ENCODE results near the gene PNKD.

The PNKD gene

DNA sequence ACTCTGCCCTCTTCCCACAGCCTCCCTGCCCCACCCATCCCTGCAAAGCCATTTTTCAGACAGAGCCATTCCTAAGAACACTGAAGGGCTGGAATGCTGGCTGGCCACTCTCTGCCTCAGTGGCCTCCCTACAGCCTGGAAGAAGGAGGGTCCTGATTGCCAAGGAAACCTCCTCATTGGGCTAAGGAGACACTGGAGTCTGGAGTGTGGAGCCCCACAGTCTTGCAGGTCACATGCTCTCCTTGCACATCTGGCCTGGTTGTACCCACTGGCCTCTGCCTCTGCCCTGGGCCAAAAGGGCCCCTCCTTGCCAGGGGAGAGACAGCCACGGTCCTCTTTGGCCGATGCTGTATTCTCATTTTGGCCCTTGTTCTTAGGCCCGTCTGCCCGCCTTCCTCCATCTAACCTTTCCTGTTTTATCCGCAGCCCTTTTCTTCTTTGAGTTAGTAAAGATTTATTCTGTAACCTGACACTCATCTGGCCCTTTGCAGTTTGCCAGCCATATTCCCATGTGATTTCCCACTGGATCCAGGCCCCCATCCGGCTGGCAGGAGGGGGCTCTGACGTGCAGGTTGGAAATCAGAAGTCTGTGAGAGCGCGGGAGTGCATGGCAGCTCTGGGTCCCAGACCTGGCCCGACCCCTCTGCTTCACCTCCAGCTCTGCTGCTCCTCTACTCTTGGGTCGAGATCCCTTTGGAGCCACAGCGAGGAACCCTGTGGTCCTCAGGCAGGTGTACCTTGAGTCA lies 75.3 kb downstream of the PNKD start:
- DNase-seq, result no peak

DNA sequence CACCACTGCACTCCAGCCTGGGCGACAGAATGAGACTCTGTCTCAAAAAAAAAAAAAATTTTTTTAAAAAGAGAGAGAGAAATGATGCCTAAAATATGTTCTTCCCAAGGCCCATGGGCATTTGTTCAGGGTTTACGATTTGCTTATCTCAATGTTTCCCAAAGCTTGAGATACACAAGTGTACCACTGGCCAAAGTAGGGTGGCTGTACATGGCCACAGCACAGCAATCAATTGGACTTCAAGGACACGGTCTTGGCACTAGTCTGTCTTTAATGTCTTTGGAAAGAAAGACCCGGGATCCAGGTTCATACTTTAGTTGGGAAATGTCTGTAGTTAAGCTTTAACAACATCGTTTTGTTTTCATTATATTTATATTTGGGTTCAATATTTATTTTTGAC lies 76.9 kb downstream of the PNKD start:
- no peak for DNase-seq

DNA sequence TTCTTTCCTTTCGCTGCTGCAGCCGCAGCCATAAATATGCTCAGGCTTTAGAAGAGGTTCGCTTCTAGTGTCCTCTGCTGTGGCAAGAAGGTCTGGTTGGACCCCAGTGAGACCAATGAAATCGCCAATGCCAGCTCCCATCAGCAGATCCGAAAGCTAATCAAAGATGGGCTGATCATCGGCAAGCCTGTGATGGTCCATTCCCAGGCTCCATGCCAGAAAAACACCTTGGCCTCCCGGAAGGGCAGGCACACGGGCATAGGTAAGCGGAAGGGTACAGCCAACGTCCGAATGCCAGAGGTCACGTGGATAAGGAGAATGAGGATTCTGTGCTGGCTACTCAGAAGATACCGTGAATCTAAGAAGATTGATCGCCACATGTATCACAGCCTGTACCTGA lies 83.7 kb downstream of the PNKD start:
- DNase-seq, result no peak

DNA sequence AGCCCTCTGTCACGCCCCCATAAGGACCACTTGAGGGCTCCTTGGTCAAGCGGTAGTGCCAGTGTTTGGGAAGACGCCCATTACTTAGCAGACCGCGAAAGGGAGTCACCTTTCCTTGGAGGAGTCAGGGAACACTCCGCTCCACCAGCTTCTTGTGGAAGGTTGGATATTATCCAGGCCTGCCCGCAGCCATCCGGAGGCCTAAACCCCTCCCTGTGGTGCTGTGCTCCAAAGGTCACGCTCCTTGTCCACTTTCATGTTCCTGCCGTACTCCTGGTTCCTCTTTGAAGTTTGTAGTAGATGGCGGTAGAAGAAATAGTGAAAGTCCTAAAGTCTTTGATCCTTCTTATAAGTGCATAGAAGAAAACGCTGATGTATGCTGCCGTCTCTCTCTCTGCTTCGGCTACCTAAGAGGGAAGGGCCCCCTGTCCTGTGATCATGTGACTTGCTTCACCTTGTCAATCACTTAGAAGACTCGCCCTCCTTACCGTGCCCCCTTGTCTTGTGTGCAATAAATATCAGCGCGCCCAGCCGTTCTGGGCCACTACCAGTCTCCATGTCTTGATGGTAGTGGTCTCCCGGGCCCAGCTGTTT lies 84.6 kb downstream of the PNKD start:
- DNase-seq, result no peak

DNA sequence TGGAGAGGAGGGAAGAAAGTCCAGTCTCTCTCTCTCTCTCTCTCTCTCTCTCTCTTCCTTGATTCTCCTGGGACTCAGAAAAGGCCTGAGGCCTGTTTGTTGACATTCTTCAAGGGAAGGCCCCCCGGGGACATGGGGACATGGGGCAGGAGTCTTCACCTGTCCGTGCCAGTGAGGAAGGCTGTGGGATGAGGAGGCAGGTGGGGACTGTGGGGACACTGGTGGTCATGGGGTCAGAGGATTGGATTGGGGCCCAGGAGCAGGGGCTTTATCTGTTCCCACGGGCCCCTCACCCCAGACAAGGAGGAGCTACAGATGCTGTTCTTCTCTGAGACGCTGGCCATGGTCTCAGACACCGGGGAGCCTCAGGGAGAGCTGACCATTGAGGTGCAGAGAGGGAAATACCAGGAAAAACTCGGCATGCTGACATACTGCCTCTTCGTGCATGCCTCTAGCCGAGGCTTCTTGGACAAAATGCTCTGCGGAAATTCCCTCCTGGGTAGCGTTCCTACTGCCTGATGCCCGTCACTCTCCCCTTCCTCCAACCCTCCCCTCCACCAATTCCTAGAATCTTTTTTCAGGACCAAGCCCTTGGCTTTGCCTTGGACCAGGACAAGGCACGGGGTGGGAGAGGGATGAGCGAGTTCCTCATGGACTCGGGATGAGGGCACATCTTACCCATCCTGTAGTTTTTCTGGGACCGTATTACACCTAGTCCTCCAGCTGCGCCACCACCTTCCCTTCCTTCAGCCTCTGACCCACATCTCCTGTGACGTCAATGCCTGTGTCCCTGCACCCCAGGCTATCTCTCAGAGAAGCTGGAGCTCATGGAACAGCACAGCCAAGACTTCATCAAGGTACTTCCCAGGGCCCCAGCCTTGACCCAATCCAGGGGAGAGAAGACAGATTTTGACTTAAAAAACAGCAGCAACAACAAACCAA lies 87.2 kb downstream of the PNKD start:
- no peak for DNase-seq

DNA sequence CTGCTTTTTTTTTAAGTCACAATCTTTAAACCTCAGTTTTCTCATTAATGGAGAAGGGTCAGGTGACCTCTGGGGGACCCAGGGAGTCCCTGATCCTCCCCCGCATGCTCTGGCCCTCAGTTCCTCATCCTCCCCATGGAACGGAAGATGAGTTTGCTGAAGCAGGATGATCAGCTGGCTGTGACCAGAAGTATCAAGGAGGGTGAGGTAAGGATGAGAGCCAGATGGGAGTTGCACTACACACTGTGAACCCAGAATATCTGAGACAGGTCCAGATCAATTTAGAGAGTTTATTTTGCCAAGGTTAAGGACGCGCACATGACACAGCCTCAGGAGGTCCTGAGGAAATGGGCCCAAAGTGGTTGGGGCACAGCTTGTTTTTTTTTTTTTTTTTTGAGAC lies 90.1 kb downstream of the PNKD start:
- DNase-seq, result no peak

DNA sequence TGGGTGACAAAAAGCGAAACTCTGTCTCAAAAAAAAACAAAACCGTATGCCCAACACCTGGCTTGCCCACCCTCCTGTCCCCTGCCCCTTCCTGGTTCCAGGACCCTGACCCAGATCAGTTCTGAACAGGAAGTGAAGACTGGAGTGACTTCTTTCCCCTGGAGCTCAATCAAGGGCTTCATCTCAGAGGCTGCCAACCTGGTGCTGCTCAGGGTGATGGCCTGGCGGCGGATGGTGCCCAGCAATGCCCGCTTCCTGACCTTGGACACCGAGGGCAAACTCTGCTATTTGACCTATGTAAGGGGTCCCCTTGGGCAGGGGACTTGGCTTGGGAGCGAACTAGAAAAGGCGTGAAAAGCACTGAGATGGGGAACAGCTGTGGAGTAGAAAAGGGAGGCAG lies 92.3 kb downstream of the PNKD start:
- no peak for DNase-seq

DNA sequence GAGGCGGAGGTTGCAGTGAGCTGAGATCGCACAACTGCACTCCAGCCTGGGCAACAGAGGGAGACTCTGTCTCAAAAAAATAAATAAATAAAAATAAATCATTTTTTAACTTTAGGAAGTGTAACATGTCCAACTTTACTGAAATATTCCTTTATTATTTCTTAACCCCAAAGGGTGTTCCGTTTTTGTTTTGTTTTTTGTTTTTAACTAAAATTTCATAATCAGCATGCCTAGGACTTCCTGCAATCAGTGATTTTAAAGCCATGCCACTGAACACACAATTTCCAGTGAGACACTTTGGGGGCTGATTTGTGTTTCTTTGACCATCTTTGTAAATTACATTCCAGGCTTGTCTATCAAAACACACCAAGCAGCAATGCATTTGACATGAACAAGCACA lies 93.4 kb downstream of the PNKD start:
- DNase-seq, result no peak

DNA sequence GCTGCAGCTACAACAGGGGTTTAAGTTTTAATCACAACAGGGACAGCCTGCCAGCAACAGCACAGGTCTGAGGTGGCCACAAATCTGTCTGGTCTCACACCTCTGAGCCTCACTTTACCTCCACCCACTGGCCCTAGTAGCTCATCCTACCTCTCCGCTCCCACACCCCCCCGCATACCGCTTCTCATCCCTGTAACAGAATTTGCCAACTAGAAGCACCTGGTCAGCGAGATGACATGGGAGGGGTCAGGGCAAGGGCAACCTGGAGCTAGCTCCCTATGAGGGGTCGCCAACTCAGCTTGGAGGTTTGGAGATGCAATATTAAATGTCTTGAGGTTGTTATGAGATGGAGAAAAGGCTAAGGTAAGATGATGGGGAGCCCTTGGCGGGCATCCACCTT lies 93.9 kb downstream of the PNKD start:
- DNase-seq, result no peak

DNA sequence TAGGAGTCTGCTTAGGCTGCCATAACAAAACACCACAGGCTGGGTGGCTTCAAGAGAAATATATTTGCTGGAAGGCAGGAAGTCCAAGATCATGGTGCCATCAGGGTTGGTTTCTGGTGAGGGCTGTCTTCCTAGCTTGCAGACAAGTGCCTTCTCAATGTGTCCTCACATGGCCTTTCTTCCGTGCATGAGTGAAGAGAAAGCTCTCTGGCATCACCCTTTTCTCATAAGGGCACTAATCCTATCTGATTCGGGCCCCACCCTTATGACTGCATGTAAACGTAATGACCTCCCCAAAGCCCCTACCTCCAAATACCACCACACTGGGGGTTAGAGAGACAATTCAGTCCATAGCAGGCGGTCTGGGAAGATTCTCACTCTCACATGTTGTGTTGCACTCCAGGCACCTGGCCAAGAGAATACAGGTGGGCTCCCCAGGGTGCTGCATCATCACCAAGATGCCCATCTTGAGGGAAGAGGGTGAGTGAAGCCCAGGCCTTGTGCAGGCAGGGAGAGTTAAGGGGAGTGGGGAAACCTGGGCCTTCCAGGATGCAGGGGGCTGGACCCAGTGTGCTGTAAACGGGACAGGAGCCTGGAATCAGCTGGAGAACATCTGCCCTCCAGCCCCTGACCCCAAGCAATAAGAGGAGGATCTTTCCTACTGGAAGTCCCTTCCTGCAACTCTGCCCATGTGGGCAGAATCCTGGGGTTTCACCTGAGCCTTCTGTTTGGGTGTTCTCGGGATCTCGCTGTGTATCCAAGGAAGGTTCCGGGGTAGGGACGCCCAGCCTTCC lies 96.5 kb downstream of the PNKD start:
- no peak for DNase-seq

DNA sequence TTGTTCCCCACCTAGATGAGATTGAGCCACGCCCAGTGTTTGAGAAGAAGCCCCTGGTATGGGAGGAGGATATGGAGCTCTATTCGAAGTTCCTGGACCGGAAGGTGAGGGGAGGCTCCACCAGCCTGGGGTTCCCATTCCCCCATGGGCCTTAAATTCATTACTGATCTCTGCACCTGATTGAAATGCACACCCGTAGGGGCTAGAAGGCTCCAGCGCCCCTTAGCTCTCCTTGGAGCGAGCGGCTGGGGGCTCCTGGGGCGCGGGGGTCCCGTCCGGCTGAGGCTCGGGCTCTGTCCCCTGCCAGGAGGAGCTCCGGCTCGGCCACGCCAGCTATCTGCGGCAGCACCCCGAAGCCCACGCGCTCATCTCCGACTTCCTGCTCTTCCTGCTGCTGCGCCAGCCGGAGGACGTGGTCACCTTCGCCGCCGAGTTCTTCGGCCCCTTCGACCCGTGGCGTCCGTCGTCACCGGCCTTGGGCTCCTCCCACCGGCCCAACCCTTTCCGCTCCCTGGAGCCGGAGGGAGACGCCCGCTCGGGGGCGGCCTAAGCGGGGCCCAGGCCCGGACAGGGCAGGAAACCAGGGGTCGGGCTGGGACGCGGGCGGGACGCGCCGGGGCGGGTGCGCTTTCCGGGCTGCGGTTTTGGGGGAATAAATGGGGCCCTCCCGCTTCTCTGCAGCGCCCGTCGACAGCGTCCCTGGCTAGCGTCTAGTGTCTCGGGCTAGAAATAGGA lies 97.3 kb downstream of the PNKD start:
- peak; percentile 82 for DNase-seq

DNA sequence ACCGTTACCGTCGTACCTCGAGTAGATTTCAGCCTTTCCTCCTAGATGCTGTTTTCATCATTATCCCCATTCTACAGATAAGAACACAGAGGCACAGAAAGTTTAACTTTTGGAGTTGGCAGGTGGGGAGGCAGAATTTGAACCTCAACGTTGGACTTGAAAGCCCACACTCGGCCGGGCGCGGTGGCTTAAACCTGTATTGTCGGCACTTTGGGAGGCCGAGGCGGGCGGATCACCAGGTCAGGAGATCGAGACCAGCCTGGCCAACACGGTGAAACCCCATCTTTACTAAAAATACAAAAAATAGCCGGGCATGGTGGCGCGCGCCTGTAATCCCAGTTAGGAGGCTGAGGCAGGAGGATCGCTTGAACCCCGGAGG lies 97.8 kb downstream of the PNKD start:
- DNase-seq, result no peak

DNA sequence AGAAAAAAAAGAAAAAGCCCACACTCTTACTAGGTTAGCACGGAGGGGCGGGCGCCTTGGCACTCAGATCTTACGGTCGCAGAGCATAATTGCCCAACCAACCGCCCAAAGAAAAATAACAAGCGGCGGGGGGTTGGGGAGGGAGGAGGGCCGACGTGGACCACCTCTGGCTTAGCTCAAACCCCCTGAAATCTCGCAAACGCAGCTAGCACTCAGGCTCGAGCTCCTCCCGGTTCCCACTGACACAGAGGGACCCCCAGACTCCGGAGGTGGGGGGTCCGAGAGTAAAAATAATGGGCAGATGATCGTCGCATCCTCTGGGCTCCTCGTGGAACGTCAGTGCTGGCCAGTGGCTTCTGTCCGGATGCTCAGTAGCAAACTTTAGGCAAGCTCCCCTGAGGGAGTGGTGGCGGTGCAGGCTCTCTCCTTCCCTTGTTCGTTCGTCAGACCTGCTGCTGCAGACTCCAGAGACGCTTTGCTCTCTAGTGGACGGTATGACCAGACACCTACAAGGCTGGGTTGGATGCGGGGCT lies 98.4 kb downstream of the PNKD start:
- DNase-seq, result no peak

DNA sequence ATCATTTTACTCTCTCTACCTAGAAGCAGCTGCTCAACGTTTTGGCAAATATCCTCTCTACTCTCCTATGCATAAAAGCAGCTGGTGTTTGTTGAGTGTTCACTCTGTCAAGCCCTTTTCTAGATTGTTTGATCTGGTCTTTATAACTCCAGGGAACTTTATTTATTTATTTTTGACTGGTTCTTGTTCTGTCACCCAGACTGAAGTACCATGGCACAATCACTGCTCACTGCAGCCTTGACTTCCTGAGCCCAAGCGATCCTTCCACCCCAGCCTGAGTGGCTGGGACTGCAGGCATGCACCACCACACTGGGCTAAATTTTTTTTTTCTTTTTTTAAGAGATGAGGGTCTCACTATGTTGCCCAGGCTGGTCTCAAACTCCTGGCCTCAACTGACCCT lies 99.0 kb downstream of the PNKD start:
- DNase-seq, result no peak

DNA sequence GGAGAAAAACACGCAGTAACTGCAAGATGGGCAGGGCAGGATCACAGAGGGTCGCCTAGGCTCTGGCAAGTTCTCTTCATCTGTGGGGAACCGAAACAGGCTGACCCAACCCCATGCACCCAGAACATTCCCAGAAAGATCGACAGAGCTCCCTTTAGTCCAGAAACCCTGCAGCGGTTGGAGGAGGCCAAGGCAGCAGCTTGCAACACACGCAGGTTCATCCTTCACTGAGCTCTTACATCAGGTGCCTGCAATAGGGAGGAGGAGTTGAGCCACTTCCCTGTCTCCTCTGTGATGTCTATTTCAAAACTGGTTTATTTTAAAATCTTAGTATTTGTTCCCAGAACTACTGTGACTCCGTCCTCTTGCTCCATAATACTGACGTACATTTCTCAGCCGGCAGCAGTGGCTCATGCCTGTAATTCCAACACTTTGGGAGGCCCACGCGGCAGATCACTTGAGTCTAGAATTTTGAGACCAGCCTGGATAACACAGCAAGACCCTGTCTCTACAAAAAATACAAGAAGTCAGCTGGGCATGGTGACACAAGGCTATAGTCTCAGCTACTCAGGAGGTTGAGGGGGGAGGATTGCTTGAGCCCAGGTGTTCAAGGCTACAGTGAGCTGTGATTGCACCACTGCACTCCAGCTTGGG lies 100.2 kb downstream of the PNKD start:
- DNase-seq, result peak; percentile 23

DNA sequence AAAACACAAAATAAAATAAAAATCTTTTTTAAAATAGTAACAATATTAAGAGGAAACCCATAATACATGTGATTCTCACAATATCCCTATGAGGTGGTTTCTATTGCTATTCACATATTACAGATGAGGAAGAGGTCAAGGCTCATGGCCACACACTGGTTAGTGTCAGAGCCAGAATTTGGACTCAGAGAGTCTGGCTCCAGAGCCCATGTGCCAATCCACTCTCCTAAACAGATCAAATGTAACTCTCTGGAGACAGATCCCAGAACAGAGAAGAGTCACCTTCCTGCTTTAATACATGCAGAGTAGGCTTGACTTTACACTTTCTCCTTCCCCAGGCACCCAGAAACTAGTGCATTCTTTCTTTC lies 101.6 kb downstream of the PNKD start:
- DNase-seq, result no peak

DNA sequence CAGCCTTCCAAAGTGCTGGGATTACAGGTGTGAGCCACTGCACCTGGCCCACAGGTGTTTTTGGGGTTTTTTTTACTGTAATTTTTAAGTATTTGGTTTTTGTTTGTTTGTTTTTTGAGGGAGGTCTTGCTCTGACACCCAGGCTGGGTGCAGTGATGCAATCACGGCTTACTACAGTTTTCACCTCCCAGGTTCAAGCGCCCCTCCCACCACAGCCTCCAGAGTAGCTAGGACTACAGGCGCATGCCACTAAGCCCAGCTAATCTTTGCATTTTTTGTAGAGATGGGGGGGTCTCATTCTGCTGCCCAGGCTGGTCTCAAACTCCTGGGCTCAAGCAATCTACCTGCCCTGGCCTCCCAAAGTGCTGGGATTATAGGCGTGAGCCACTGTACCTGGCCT lies 104.5 kb downstream of the PNKD start:
- no peak for DNase-seq

DNA sequence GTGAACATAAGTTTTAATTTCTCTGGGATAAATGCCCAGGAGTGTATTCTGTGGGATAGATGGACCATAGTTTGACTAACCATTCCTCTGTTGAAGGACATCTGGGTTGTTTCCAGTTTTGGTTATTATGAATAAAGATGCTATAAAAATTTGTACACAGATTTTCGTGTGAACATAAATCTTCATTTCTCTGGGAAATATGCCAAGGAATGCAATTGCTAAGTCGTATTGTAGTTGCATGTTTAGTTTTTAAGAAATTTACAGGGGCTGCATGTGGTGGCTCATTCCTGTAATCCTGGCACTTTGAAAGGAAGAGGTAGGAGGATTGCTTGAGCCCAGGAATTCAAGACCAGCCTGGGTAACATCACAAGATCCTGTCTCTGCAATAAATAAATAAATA lies 104.9 kb downstream of the PNKD start:
- DNase-seq, result no peak

DNA sequence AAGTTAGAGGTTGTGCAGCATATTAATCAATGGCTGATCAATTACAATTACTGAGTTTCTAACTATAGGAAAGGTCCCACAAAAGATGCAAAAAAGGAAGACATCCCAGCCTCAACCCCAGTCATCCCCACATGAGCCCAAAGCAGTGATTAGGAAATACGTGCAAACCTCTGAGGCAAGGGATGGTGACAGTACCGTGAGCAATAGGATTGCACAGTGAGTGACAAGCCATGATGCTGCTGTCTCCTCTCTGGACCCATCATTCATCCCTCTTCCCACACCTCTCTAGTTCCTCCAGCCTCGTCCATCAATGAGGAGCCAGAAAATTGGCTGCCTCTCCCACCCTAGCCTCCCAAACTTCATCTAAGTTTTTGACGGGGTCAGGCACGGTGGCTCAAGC lies 107.7 kb downstream of the PNKD start:
- DNase-seq, result no peak

DNA sequence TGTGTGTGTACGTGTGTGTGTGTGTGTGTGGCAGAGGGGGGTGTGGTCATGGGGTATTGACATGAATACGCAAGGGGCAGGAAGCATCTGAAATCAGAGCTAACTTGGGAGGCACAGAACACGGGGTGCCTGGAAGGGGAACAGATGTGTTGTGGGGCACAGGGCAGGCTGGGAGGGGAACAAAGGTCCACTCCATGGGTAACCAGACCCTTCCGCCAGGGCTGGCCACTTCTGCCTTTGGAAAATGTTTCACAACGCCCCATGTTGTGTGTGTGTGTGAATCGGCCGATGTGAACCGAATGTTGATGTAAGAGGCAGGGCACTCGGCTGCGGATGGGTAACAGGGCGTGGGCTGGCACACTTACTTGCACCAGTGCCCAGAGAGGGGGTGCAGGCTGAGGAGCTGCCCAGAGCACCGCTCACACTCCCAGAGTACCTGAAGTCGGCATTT lies 111.6 kb downstream of the PNKD start, which contains the start of gene SLC11A1:
Gene SLC11A1, plus strand, starts transcription at position 358 of the 451 bp plus-strand sequence. CDS start 96 bp downstream, outside the sequence.
- DNase-seq, result no peak

DNA sequence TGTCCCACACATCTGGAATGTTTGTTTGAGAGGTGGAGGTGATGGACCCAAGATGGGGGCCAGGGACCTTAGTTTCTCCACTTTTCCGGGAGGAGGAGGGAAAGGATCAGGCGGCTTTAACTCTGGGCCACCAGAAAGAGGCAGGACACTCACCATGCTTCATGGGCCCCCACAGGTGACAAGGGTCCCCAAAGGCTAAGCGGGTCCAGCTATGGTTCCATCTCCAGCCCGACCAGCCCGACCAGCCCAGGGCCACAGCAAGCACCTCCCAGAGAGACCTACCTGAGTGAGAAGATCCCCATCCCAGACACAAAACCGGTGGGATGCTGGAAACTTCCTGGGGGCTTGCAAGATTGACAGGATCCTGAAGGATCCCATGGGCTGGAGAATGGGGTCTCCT lies 112.5 kb downstream of the PNKD start:
- no peak for DNase-seq
